ENCODE data around the gene HS6ST2.
"Not testable (repeated sequence)": the region's sequence is repeated elsewhere in the genome, so short reads cannot be mapped to it uniquely, and the experiment has no call there.

The HS6ST2 gene

DNA sequence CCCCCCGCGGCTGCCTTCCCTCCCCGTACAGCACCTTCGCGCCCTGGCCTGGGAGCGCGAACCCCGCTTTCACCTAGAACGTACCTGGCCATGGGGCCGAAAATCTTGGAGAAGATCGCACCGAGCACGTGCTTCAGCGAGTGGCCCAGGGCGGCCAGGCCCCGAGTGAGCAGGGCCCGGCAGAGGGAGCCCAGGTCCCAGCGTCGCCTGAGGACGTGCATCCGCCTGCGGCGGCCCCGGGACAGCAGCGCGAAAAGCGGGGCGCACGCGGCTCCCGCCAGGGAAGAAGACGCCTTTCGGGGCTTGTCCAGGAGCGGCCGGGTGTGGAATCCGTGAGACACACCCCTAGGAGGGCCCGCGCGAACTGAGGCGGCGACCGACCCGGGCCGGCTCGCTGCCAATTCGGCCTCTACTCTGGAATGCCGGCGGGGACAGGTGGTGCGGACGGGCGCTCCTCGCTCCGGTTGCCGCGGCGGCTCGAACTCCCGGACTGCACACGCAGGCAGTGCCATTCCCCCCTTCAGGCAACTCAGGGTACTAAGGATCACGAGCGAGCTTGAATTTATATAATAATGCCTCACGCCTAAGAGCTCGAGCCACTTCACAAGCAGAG lies at the start of gene HS6ST2:
Gene HS6ST2, minus strand, starts transcription at position 539 of the 613 bp plus-strand sequence.
- DNase-seq (ENCODE audit: low read depth): no peak

- no peak for DNase-seq (ENCODE audit: low read depth)
Measured at GRCh38 chrX:133007458-133007857, 49.0 kb upstream of the HS6ST2 start.

DNA sequence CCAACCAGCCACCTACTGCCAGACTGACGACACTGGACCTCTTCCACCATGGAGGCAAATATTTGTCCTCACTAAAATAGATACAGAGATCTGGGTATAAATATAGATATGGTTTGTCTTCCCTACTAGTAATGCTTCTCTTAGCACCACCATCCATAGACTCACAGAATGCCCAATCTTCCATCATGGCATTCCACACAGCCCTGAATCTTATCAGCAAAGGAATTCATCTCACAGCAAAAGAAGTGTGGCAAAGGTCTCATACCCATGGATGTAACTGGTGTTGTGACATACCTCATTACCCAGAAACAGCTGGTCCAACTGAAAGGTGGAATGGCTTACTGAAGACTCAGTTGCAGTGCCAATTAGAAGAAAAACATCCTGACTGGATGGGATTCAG lies 47.2 kb upstream of the HS6ST2 start:
- no peak for DNase-seq (ENCODE audit: low read depth)

- no peak for DNase-seq (ENCODE audit: low read depth)
Measured at GRCh38 chrX:133005042-133005441, 46.6 kb upstream of the HS6ST2 start.

GRCh38 chrX:132999209-132999608 lies 40.8 kb upstream of the HS6ST2 start:
- DNase-seq (ENCODE audit: low read depth): no peak

DNA sequence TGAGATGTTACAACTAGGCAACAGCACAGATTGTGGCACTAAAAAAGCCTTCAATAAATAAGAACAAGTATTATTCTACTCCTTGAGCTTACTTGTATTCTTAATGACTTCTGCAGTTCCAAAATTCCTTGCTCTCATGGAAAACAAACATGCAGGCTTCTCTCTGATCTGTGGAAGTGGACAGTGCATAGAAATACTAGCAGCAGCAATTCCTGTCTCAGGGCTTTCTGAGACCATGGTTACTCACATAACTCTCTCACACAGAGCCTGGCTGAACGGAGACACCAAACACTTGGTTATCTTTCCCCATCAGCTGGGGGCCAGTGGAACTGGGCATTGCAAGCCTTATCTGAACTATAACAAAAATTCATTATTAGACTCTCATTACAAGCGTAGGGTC lies 32.4 kb upstream of the HS6ST2 start:
- DNase-seq (ENCODE audit: low read depth): no peak

DNA sequence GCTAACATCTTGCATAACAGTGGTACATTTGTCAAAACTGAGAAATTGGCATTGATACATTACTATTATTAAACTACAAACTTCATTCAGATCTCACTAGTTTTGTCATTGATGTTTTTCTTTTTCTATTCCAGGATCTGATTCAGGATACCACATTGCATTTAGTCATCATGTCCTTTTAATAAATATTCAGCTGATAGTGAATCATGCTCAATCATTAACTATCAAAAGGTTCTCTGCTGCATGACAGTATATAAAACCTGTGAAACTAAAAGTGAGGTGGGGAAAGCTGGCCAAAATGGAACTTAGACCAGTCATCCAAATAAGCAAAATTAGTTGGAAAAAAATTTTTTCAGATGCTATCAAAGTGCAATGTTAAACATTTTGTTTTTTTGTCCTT lies 28.1 kb upstream of the HS6ST2 start:
- DNase-seq (ENCODE audit: low read depth): no peak

DNA sequence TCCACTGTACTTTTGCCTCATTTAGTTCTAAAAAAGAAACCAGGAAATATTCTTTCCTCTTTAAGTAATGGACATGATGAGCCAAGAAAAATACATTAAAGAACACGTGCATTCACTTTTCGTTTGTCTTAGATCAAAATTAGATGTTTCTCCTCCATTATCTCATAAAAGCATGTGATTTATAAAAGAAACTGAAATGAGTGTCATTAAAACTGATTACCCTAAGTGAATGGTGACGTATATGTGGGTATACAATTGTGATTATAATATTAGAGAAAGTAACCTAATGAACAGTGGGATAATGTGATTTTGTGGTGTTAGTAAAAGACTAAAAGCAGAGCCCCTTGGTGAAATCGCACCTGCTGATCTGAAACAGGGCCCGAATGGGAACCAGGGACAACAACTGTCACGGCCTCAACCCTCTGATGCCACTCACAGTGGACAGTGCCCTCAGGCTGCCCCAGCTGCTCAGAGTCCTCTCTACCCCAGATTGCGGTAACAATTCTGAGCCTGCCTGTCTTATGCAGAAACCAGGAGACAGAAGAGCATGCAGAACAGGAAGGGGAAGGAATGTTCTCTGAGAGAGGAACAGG lies 25.7 kb upstream of the HS6ST2 start:
- no peak for DNase-seq (ENCODE audit: low read depth)

DNA sequence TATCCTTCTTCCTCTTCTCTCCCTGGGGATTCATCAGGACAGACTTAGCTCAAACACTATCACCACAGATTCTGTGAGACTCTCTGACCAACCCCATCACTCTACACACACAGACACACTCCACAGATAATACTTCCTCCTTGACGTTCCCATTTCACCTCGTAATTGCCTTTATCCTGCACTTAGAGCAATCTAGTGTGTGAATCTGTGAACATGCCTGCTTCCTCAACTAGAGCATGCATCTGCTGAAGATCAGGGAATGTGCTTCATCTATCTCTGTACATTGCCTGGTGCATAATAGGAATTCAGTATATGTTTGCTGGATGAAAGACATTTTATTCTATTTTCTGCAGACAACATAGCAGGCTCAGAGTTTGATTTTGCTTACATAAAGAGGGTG lies 25.1 kb upstream of the HS6ST2 start:
- no peak for DNase-seq (ENCODE audit: low read depth)

- DNase-seq (ENCODE audit: low read depth): not testable (repeated sequence)
Measured at GRCh38 chrX:132980035-132980434, 21.6 kb upstream of the HS6ST2 start.

DNA sequence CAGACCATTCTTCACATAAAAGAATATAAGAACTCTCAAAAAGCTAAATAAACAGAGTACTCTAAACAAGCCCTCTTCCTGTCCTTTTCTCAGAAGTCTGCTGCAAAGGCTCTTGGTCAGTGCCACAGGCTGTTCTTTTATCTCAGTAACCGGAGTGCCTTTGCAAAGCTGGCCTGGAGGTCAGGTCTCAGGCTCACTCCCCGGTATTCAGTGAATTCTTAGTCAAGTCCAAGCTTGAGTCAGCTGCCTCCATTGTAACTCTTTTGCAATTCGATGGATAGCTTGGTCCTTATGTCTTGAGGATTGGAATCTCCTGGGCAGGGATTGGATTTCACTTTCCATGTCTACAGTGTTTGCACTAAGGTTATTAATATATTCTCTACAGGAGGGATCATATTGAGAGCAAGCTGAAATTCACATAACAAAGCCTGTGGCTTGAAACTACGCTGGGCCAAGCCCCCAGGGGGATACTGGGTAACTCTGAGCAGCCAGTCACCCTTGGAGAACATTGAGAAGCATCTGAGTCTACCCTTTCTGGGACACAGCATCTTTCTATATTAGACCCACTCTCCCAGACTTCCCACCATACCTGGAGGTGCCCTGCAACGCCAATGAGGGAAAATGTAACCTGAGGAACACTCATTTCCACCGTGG lies 10.0 kb upstream of the HS6ST2 start:
- no peak for DNase-seq (ENCODE audit: low read depth)

DNA sequence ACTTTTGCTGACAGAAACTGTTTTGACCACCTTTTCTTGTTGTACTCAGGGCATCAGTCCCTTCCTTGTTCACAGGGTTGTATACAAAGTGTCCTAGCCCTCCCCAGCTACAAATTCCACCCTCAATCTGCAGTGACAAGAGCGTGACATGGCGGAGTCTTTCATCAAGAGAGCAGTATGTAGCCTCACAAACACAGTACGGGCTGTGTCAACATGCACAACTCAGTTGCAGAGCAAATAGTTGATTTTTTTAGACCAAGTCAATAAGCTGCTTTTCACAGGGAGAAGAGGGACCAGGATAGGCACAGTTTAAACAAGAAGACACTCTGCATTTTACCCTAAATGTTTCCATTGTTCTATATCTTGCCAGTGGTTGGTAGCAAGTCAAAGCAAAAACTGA lies 8.6 kb upstream of the HS6ST2 start:
- no peak for DNase-seq (ENCODE audit: low read depth)

DNA sequence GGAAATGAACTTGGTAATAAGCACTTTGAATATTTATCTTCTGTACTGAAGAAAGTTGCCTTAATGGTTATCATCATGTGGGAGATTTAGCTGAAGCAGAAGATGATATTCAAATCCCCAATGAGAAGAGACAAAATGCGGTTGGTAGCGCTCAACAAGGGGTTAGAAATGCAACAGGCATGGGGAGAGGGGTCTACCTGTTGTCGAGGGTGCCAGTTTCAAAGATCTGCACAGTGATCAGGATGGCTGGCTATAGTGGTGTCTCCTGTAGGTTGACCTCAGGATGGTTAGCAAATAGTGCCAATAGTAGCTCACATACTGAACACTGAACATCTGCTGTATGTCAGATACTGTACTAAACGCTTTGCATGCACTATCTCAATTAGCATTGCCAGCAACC lies 7.0 kb upstream of the HS6ST2 start:
- no peak for DNase-seq (ENCODE audit: low read depth)

GRCh38 chrX:132961511-132961910 lies 3.1 kb upstream of the HS6ST2 start:
- DNase-seq (ENCODE audit: low read depth): no peak

DNA sequence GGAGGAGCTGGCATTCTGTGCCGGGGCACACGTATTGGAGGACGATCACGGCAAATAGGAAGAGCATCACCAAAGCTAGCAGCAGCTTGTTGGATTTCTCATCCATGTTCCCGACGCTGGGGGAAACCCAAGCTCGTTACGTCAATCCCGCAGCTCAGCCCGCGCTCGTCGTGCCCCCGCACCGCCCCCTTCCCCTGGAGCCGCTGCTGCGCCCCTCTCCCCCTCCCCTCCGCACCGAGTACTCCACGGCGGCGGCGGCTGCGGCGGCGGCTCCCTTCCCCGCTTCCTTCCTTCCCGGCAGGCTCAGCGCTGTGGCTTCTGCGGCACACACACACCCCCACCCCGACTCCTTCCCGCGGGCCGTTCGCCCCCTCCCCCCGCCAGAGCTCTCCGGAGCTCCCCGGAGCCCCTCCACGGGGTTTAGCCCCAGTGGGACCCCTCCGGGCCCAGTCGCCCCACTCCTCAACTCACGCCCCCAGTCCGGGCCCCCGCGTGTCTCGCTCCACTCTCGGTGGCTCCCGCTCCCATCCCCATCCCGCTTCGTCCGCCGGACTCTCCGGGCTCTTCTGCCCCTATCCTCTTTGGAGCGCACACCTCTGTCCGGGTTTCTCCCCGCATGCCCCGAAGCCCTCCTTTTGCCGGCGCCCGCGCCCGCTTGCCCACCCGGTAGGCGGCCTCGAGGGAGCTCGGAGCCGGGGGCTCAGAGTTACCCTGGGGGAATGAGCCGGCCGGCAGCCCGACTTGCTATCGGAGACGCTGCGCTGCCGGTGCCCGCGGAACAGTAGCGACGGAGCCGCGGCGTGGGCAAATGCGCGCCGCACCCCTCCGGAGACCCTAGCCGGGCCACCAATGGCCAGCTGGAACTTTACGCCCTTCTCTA lies 978 bp downstream of the HS6ST2 start:
- DNase-seq (ENCODE audit: low read depth): no peak

GRCh38 chrX:132956421-132957210 lies 1.8 kb downstream of the HS6ST2 start:
- no peak for DNase-seq (ENCODE audit: low read depth)

- no peak for DNase-seq (ENCODE audit: low read depth)
Measured at GRCh38 chrX:132955690-132956089, 2.7 kb downstream of the HS6ST2 start.

DNA sequence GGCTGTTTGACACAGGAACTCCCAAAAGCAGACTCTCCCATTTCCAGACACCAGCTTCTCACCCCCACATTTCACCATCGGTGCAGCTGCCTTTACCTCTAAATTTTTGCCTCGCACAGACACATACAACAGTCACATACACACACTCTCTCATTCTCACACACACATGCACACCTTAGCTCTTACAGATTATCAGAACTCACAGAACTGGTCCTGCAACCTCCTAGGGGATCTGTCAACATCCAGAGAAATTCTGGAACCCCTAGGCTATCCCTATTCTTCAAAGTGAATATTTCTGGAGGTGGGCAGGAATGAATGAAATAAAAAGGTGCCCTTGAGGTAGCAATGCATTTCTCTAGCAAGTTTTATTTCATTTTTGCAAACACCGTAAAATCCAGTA lies 4.1 kb downstream of the HS6ST2 start:
- no peak for DNase-seq (ENCODE audit: low read depth)

GRCh38 chrX:132953354-132953753 lies 5.1 kb downstream of the HS6ST2 start:
- DNase-seq (ENCODE audit: low read depth): no peak

DNA sequence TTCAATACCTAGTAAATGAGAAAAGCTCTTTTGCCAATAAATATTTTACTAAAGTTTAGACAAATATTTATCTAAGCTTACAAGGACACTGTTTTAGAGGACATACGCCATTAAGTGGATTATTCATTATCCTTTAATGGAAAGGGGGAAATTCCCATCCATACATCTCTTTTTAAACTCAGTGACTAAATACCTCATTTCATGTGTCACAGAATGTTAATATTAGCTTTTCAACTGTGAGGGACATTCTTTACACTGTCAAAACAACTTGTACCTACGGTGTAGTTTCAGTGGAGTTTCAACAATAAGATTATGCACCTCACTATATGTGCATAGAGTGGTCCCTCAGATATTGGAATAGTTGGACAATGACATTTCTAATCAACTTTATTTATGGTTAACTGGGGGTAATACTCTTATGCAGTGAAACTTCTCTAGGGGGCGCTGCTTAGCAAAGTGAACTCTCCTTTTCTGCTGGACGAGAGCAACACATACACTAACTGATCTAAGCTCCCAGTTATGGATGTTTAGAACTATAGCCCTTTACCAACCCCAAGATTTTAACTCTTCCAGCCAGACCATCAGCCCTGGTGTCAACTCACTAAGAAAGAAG lies 9.7 kb downstream of the HS6ST2 start:
- no peak for DNase-seq (ENCODE audit: low read depth)

DNA sequence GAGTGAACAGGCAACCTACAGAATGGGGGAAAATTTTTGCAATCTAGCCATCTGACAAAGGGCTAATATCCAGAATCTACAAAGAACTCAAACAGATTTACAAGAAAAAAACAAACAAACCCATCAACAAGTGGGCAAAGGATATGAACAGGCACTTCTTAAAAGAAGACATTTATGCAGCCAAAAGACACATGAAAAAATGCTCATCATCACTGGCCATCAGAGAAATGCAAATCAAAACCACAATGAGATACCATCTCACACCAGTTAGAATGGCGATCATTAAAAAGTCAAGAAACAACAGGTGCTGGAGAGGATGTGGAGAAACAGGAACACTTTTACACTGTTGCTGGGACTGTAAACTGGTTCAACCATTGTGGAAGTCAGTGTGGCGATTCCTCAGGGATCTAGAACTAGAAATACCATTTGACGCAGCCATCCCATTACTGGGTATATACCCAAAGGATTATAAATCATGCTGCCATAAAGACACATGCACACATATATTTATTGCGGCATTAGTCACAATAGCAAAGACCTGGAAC lies 13.3 kb downstream of the HS6ST2 start:
- DNase-seq (ENCODE audit: low read depth): not testable (repeated sequence)
